Nephron (organoid): ENCODE data around the gene MYDGF.
A peak's percentile ranks its signal among the peaks of the same experiment; 100 is the strongest.

Experiments used
- H3K27ac Mint-ChIP-seq, 3 experiments: 2 replicates each; pipeline ENCODE4 v1.8.0; 2020; ENCODE audit warnings: mixed read lengths in 3 of 3, mild to moderate bottlenecking in 2 of 3, moderate library complexity in 1 of 3
- H3K27me3 Mint-ChIP-seq: 2 replicates; pipeline ENCODE4 v1.8.0; 2021; ENCODE audit warnings: low read depth, mild to moderate bottlenecking, moderate library complexity, mixed read lengths
- H3K36me3 Mint-ChIP-seq: 2 replicates; pipeline ENCODE4 v1.8.0; 2020; ENCODE audit warnings: low read depth, mixed read lengths
- H3K4me1 Mint-ChIP-seq: 2 replicates; pipeline ENCODE4 v1.8.0; 2020; ENCODE audit warnings: mixed read lengths
- H3K4me3 Mint-ChIP-seq, 3 experiments: 2 replicates each; pipeline ENCODE4 v1.8.0; 2020; ENCODE audit warnings: mild to moderate bottlenecking in 3 of 3, mixed read lengths in 3 of 3, moderate library complexity in 2 of 3
- H3K9me3 Mint-ChIP-seq: 2 replicates; pipeline ENCODE4 v1.8.0; 2020; ENCODE audit warnings: mixed read lengths
- CTCF ChIP-seq, 3 experiments: fragments of 200-600 bp; sonication (generic); IDR thresholded peaks; one replicate each; pipeline ENCODE4 v1.5.0; 2021; ENCODE audit warnings: antibody characterized with exemption in 3 of 3; ENCODE audit not compliant: unreplicated experiment in 3 of 3

The MYDGF gene

GRCh38 chr19:4660181-4660791 is 9.9 kb downstream of the MYDGF start:
- Mint-ChIP-seq H3K4me1 (no peaks in the 10 kb centered on the region), H3K36me3 (peaks cover 46% of the 10 kb centered on the region), H3K4me3 (no peak overlapping the region), H3K9me3 (no peaks in the 10 kb centered on the region), H3K27ac (no peak overlapping the region), H3K27me3 (no peaks in the 10 kb centered on the region)
- TF ChIP-seq CTCF (IDR thresholded peaks at IDR 0.05; ENCODE audit: unreplicated experiment in 3 of 3): no peak

GRCh38 chr19:4657835-4658234 is 12.3 kb downstream of the MYDGF start:
- Mint-ChIP-seq H3K27ac (no peak overlapping the region), H3K36me3 (peaks cover 55% of the 10 kb centered on the region), H3K9me3 (no peaks in the 10 kb centered on the region), H3K4me1 (no peaks in the 10 kb centered on the region), H3K4me3 (no peak overlapping the region), H3K27me3 (no peaks in the 10 kb centered on the region)
- no peak for TF ChIP-seq CTCF (IDR thresholded peaks at IDR 0.05; ENCODE audit: unreplicated experiment in 3 of 3)

- H3K36me3 Mint-ChIP-seq: peaks cover 49% of the 10 kb centered on the region
- H3K27me3 Mint-ChIP-seq: no peaks in the 10 kb centered on the region
- H3K4me3 Mint-ChIP-seq: no peak overlapping the region
- H3K9me3 Mint-ChIP-seq: no peaks in the 10 kb centered on the region
- H3K4me1 Mint-ChIP-seq: no peaks in the 10 kb centered on the region
- no peak overlapping the region for H3K27ac Mint-ChIP-seq
- no peak for TF ChIP-seq CTCF (IDR thresholded peaks at IDR 0.05; ENCODE audit: unreplicated experiment in 3 of 3)
These were observed 12.9 kb downstream of the MYDGF start for GRCh38 chr19:4657262-4657661.

GRCh38 chr19:4656102-4656501 is 14.0 kb downstream of the MYDGF start:
- H3K27me3 Mint-ChIP-seq: no peaks in the 10 kb centered on the region
- no peak overlapping the region for H3K27ac Mint-ChIP-seq
- no peak for TF ChIP-seq CTCF (IDR thresholded peaks at IDR 0.05; ENCODE audit: unreplicated experiment in 3 of 3)
- H3K4me3 Mint-ChIP-seq: no peak overlapping the region
- peaks cover 41% of the 10 kb centered on the region for H3K36me3 Mint-ChIP-seq
- no peaks in the 10 kb centered on the region for H3K4me1 Mint-ChIP-seq
- no peaks in the 10 kb centered on the region for H3K9me3 Mint-ChIP-seq

- H3K36me3 Mint-ChIP-seq: peaks cover 29% of the 10 kb centered on the region
- no peaks in the 10 kb centered on the region for H3K9me3 Mint-ChIP-seq
- H3K4me1 Mint-ChIP-seq: no peaks in the 10 kb centered on the region
- no peaks in the 10 kb centered on the region for H3K27me3 Mint-ChIP-seq
- no peak overlapping the region for H3K4me3 Mint-ChIP-seq
- peak overlapping the region in 2 of 3 experiments; percentile 43 to 59 for H3K27ac Mint-ChIP-seq
- no peak for TF ChIP-seq CTCF (IDR thresholded peaks at IDR 0.05; ENCODE audit: unreplicated experiment in 3 of 3)
These were observed 15.4 kb downstream of the MYDGF start for GRCh38 chr19:4654437-4655361.
